AG08395 (cell line): ENCODE measurements around the gene CCR5.

Experiments
- DNase-seq: peaks from one replicate; pipeline ENCODE4 v3.0.0; 2012; ENCODE audit warnings: mixed read lengths, low spot score

CCR5 gene

GRCh38 chr3:46359733-46360493, 10.8 kb upstream of the CCR5 start:
- DNase-seq: peak; percentile 43

- no peak for DNase-seq
These were observed 9.8 kb upstream of the CCR5 start for GRCh38 chr3:46360907-46361306.

GRCh38 chr3:46361408-46362283, 9.1 kb upstream of the CCR5 start:
- DNase-seq: peak; percentile 67

GRCh38 chr3:46365041-46365440, 5.7 kb upstream of the CCR5 start:
- DNase-seq: no peak

- no peak for DNase-seq
These were observed 4.8 kb upstream of the CCR5 start for GRCh38 chr3:46365737-46366524.

GRCh38 chr3:46367811-46368210, 2.9 kb upstream of the CCR5 start:
- no peak for DNase-seq

GRCh38 chr3:46368569-46368968, 2.2 kb upstream of the CCR5 start:
- DNase-seq: no peak

- DNase-seq: no peak
These were observed 1.6 kb upstream of the CCR5 start for GRCh38 chr3:46369151-46369550.

GRCh38 chr3:46369675-46370132, 1.0 kb upstream of the CCR5 start:
- no peak for DNase-seq

GRCh38 chr3:46371519-46372340, 984 bp downstream of the CCR5 start:
- DNase-seq: no peak

- DNase-seq: peak; percentile 50
These were observed 2.0 kb downstream of the CCR5 start for GRCh38 chr3:46372492-46373359.

- DNase-seq: no peak
These were observed 4.0 kb downstream of the CCR5 start for GRCh38 chr3:46374755-46375154.

GRCh38 chr3:46375218-46375617, 4.5 kb downstream of the CCR5 start:
- DNase-seq: no peak

- DNase-seq: no peak
These were observed 5.1 kb downstream of the CCR5 start for GRCh38 chr3:46375814-46376213.

- peak; percentile 75 for DNase-seq
These were observed 7.7 kb downstream of the CCR5 start for GRCh38 chr3:46378426-46378942.

- DNase-seq: no peak
These were observed 9.9 kb downstream of the CCR5 start for GRCh38 chr3:46380471-46381221.

GRCh38 chr3:46381625-46382024, 10.9 kb downstream of the CCR5 start:
- DNase-seq: no peak

- DNase-seq: no peak
These were observed 12.6 kb downstream of the CCR5 start for GRCh38 chr3:46383211-46383950.

- no peak for DNase-seq
These were observed 13.2 kb downstream of the CCR5 start for GRCh38 chr3:46383951-46384330.
